GM21381 (cell line): Measurements from ENCODE around the gene LRRC18.

Experiments
- ATAC-seq: cut with Tn5 transposase; IDR thresholded peaks from one replicate; pipeline ENCODE4 v1.9.1; 2021; ENCODE audit warnings: mild to moderate bottlenecking, moderate library complexity; ENCODE audit not compliant: unreplicated experiment

The LRRC18 gene

DNA sequence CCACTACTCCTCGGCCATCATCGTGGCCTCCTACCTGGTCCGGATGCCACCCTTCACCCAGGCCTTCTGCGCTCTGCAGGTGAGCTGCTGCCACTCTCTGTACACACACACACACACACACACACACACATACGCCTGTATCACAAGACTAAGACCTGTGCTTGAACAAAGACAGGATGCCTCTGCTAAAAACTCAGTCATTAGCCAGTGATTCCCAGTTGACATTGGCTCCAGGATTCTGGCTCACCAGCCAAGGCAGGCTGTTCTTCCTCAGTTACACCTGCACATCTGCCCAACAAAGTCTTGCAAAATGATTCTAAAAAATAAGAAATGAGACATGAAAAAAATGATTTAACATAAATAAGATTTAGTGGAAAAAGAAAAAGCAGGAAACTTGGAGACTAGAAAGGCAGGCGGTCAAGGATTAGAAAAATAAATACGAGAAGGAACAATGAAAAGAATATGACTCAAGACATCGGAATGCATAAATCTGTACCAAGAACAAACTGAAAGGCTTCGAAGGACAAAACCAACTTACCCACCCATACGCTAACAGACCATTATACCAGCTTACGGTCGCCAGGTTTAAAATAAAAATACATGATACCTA lies 7.4 kb upstream of the LRRC18 start:
- ATAC-seq = no peak

DNA sequence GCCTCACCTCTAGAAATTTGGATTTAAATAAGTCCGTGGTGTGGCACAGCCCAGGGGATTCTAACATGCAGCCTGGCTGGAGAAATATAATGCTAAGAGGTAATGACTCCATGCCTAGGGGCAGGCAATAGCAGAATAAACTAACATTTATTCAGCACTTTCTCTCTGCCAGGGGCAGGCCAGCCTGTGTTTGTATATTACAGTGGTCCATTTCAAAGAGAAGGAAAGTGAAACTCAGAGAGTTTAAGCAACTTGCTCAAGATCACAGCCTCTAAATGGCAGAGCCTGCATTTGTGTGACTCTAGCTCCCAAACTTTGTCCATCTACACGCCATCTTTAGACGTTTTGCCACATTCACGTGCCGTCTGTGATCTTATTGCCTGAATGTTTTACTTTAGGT lies 6.7 kb upstream of the LRRC18 start:
- ATAC-seq = no peak

DNA sequence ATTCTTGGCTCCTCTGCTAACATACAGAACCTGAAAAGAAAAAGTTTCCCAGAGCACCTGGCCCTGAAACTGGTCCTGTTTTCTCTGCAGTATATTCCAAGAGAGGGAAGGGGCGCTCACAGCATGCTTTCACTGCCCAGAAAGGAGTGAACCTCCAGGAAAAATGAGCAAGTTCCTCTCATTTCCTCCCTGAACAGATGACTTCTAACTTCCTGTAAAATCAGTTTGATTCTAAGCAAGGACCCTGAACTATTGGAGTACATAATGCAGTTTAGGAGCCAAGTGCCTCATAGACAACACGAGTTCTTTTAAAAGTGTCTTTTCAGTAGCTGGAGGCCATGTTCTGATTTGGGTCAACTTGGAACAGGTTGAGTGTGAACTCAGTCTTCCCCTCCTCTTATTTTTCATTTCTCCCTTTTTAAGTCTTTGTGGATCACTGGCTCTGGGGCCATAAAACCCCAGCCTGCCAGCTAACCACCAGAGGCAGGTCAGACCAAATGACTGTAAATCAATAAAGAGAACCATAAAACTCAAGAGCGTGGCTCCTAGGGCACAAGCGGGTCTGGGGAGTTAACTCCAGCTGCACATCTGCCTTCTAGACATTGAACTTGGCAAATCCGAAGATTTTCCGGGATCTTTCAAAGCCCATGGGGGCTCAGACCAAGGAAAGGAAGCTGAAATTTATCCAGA lies 5.9 kb upstream of the LRRC18 start:
- no peak for ATAC-seq

DNA sequence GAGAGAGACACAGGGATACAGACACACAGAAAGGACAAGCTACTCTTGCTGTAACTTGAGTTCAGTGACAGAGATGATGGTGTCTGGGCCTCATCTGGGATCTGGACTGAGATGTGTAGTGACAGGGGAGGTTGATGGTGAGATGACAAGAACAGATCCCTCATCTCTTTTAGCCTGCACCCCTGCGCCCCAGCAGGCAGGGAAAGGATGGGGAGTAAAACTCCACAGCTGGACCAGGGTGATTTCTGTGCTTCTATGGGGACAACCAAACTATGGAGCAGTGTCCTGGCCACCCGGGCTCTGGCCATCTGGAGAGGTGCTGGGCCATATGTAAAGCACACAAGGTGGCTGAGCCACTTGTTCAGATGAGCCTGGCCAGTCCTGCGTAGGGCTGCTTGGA lies 4.5 kb upstream of the LRRC18 start:
- ATAC-seq = no peak

DNA sequence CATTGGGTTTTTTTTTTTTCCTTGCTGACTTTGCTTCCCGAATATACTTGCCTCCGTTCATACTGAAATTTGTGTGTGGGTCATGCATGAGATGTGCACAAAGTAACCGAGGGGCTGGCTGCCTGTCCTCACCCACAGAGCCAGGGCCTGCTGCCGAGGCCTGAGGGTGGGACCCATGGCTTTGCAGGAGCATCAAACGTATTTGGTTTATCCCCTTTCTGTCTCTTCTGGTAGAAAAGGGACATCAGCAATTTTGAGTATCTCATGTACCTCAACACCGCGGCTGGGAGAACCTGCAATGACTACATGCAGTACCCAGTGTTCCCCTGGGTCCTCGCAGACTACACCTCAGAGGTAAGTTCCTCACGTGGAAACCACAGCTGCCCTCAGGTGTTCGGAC lies 3.5 kb upstream of the LRRC18 start:
- no peak for ATAC-seq

DNA sequence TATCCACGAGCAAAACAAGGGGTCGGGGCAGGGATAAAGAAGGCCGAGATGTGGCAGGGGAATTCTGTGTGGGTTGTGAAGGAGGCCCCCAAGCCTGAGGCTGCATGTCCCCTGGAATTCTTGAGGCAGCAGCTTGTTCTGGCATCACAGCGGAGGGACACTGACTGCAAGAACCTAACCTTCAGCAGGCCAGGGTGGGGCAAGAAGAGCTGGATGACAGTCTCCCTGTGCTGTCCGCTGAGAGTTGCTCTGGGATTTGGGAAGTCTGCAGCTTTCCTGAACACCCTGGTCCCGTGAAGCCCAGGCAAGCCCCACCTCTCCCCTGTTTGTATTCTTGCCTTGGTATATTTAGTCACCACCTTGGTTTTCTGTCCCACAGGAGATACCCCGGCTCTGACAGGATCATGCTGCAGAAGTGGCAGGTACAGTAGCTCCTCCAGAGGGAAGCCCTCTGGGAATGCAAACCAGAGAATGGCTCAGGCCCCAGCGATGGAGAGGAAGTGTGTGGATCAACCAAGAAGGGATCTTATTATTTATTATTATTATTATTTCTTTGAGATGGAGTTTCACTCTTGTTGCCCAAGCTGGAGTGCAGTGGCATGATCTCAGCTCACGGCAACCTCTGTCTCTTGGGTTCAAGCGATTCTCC lies 1.9 kb upstream of the LRRC18 start:
- ATAC-seq = no peak

DNA sequence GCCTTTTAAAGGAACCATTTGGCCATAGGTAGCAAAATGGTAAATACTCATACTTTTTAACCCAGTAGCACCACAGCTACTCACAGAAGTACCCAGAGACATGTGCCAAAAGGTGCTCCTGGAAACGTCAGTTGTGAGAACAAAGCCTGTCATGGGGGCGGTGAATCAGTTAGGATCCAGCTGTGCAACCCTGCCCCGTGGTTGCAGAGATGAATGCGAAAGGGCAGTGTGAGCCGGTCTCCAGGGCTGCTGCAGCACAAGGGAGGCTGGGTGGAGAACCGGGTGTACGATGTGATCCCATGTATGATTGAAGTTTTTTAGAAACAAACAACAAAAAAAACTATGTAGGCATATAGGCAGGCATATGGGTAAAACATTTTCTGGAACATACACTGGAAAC lies 1.3 kb upstream of the LRRC18 start:
- ATAC-seq = no peak

DNA sequence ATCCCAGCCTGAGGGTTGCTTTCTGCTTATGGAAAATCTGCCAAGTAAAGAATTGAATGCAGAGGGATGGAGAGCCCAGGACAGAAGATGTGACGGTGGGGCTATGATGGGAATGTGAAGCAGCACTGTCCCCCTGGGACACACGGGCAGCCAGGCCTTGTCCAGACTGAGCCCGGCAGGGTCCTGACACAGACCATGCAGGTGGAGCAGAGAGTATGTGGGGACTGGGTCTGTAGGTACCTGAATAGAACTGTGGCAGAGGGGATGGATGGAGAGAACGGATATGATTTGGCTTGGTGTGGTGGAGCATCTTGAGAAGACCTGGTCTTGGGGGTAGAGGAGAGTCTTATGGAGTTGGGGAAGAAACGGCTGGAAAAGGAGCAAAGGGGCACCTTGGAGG lies 732 bp upstream of the LRRC18 start:
- ATAC-seq = no peak

DNA sequence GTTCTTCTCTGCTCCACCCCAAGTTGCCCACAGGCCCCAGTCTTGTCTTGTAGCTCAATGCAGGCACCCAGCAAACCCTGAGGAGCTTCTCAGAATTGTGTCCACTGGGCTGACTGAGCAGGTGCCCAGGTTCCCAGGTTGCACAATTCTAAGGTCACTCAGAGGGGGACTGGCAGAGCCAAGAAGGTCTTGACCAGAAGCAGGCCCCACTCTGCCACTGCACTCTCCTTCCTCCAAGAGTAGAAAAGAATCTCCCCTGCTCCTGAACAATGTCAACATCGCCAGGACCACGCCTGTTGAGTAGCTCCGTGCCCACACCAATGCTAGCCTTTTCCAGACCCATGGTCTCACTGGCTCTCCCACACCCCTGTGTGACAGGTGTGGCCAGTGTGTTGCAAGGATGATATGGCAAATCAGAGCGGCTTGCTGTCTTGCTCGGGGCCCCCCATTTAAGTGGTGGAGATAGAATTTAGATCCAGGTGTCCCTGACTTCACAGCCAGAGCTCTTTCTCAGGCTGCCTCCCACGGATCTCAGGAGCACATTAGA lies 577 bp downstream of the LRRC18 start:
- no peak for ATAC-seq

DNA sequence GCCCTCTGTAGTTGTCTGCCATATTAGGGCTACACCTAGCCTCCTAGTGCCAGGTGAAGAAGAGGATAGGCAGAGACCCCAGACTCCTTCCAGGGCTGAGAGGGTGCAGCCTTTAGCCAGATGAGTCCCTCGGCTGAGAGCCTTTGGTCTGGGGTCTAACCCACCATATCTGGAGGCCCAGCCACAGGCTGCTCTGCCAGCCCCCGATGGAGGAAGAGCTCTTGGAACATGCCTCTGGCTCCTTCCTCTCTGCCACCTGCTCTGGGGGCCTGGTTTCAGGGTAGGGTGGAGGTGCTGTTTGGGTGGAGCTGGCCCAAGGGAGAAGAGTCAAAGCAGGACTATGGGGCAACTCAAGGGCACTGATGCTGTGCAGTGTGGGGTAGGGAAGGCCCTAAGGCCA lies 1.4 kb downstream of the LRRC18 start:
- no peak for ATAC-seq

DNA sequence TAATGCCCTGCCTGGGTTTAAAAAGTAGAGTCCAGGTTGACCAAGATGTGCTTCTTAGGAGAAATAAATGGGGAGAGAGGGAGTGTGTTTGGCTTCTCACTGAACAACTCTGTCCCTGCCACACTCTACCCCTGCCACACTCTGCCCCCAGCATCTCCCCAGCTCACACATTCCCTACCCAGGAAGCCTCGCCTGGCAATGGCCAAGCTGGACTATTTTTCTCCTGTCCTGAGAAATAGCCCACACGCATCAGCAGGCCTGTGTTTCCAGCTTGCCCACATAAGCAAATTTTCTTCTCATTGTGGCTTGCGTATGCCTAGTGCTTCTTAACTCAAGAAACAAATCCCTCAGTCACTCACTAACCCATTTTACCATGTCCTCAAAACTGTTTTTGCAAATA lies 1.8 kb downstream of the LRRC18 start:
- no peak for ATAC-seq

DNA sequence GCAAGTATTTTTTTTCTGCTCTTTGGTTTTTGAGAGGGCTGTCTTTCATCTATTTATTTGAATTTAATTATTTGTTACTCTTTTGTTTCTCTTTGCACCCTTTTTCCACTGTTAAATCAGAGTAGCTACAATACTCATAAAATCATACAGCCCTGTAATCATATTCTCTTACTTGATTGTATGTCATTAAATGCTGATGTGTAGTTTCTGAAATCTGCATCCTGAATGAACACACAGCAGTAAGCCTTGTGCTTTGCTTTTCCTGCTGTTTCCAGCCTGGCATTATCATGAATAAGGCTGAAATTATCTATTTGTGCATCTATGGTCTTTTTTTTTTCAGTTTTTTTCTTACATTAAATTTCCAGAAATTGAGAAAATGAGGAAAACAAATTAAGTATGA lies 4.1 kb downstream of the LRRC18 start:
- ATAC-seq = no peak

DNA sequence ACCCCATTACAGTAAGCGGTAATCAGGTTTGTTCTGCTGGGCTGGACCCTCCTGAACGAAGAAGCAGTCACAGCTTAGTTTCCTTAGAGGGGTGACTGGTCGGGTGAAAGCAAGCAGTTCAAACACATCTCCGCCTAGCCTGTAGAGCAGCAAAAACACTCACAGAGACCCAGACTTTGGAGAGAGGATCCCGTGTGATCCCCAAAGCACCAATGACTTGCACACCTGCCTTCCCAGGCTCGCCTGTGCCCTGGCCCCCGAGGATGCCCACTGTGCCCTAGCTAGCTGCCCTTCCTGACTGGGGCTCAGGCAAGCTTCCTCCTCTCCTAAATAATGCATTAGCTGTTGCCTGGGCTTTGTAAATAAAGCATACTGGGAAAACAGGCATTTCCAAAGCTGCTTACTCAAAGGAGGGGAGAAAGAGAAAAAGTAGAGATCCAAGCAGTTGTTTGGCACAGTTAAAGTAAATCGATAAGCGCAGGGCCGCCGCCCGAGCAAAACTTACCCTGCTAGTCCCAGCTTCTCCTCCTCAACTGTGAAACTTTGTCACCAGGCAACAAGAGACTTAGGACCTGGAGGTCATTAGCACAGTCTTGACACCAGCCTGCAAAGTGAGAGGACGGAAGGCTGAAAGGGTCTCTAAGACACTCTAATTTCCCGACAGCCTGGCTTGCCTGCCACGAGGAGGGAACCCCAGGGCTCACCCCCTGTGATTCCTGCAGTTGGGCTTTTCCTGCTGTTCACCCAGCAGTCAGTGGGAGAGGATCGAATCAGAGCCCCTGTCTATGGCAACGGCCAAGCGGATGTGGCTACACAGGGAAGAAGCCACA lies 4.8 kb downstream of the LRRC18 start:
- ATAC-seq = no peak

DNA sequence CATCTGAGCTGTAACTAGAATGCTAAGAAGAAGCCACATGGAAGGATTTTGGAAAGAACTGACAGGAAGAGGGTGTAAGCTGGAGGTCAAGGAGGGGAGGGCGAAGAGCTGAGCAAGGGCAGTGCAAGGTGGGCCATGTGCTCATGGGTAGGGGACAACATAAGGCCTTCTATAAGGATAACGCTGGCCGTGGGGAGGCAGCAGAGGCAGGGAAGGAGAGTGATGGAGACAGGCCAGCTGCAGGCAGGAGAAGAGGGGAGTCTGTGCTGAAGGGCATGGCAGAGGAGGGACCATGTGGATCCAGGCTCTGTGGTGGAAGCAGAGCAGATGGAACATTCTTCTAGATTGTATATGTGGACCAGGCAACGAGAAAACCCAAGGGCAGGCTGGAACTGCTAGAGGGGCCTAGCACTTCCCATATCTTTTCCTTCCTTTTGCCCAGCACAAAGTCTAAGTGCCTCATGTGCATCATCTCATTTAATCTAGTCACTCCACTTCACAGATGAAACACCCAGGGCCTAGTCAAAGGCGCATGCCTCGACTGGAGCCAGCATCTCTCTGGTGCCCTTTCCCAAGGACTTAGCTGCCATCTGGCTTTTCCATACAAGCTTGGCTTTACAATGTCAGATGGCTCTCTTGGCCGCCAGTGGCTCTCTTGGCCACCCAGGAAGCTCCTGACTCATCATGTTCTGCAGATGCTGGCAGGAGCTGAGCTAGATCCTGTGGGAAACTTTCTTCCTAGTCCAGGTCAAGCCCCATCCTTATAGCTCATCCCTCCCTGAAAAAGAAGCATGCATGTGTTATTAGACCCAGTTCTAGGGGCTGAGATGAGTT lies 6.6 kb downstream of the LRRC18 start:
- ATAC-seq = no peak

DNA sequence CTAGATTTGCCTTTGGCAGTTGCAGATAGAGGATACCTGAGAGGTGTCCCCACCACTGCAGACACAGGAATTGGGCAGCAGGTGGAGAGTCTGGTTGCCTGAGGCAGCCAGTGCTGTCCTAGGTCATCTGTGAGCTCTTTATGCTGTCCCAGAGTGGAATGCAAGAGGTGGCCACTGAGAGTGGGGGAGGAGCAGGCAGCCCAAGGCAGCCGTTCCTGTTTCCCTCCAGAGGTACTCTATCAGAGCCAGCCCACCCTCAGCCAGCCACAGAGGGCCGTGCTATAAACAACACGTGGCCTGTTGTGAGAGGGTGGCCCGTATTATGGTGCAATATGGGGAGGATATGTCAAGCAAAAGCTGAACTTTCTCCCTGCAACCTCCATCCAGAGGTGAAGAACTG lies 8.5 kb downstream of the LRRC18 start:
- ATAC-seq = no peak

DNA sequence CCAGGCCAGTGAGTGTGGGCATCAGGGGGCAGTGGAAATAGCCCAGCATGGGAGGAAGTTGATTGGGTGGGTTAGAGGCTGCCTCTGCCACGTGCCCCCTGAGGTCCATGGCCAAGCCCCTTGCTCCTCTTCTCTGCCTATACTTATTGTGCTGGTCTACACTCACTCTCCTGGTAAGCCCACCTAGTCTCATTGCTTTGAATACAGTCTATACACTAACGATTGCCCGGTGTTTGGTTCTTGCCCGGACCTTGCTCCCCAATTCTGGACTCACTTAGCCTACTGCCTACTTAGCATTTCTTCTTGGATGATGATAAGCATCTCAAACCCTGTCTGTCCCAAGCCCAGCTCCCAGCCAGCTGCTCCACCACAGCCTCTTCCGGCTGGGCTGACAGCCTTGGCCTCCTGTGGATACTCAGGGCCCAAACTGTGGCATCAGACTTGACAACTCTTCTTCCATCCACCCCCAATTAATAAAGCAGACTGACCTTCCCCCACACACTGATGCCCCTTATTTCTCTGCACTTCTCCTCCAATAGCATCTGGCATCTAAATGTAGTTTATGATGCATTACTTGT lies 10.1 kb downstream of the LRRC18 start:
- ATAC-seq = no peak

DNA sequence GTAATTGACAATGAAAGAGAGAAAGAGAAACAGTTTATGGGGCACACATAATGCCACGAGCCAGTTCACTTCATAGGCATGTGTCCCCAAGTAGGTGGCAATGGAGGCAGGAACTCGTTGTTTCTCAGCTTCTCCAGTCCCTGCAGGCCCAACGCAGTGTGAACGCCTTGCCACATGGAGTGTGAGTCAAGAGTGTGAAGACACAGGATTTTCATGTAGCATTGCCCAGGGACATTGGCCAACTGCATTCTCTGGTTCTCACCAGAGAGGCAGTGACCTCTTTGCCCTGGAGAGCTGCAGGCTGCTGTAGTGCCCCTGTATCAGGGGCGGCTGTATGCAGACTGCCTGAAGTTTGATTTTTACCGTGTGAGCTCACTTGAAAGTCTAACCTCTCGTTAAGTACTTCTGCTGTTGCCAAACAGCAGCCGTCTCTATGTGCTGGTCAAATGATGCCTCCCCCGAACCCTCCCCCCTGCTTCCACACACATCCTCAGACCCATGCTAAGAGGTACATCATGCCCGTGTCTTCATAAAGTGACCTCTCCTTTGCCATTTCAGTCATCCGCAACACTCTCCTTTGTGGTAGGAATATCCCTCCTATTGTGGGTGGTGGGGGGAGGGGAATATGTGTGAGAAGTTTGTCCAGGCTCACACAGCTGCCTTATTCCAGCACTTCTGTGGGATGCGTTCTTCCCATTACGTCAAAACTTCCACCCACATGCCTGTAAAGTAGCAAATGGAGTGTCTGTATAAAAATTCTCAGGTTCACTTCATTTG lies 12.7 kb downstream of the LRRC18 start:
- no peak for ATAC-seq

DNA sequence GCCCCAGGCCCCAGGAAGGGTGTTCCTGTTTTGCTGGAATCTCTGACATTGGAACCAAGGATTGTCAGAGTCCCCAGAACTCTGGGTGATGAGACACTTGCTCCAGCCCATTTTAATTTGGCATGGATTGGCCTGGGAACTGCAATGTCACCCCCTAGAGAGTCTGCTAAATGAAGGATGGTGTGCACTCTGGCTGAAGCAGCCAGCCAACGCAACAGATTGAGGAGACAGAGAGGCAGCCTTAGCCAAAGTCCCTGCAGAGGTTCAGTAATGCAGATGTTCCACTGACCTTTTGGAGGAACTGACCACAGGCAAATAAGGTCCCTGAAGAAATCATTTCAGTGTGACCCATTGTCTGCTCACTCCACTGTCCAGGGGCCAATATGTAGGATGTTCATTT lies 13.4 kb downstream of the LRRC18 start:
- ATAC-seq = no peak

DNA sequence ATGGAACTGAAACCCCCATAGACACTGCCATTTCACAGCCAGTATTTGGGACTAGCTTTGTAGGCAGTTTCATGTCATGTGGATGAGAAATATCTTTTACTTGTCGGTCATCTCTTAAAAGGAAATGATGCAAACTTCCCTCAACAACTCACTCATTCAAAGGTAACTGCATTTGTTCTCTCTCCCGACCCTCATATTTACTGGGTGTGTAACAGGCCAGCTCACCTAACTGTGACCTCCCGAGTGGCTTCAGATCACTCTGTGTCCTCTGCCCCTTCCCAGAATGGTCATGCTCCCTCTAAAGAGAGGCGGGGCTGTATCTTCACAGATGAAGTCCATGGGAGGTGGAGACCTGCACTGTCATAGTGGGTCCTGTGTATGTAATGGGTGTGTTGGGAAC lies 14.7 kb downstream of the LRRC18 start:
- ATAC-seq = no peak
